Breast epithelium (tissue), 3 donors: Measurements from ENCODE around the gene PARK7.

Experiments
- CTCF ChIP-seq, 3 donors: fragments of 450-650 bp; IDR thresholded peaks; one replicate each; pipeline ENCODE4 v1.5.1; 2016 to 2017; ENCODE audit warnings: antibody characterized with exemption in 3 of 3, mild to moderate bottlenecking in 3 of 3, moderate library complexity in 3 of 3
- POLR2A ChIP-seq: fragments of 450-650 bp; IDR thresholded peaks from one replicate; pipeline ENCODE4 v1.6.1; 2016; ENCODE audit warnings: antibody characterized with exemption, mild to moderate bottlenecking, moderate library complexity
- POLR2AphosphoS5 ChIP-seq, 3 donors: sonication (generic); formaldehyde crosslinking; IDR thresholded peaks; one replicate each; pipeline ENCODE4 v1.6.1; 2017; ENCODE audit warnings: antibody characterized with exemption in 3 of 3

- peak in 1 of 3 donors; percentile 12 for TF ChIP-seq CTCF (IDR thresholded peaks at IDR 0.05)
- no peak for TF ChIP-seq POLR2A
- TF ChIP-seq POLR2AphosphoS5 (IDR thresholded peaks at IDR 0.05), result no peak
Observed at GRCh38 chr1:8016210-8016894, 54.8 kb downstream of the PARK7 start.
